NCI-H345 treated with DMSO at 0.1 percent for 48 hours (cell line): ENCODE measurements around the gene ELOVL5.
A peak's percentile ranks its signal among the peaks of the same experiment; 100 is the strongest.
"Not testable (repeated sequence)": the region's sequence is repeated elsewhere in the genome, so short reads cannot be mapped to it uniquely, and the experiment has no call there.

Source experiments
- DNase-seq: peaks from one replicate; lab custom pipeline; 2025; ENCODE audit not compliant: unreplicated experiment; lab: John Stamatoyannopoulos, UW

ELOVL5 gene

GRCh38 chr6:53359843-53360092 lies 11.0 kb upstream of the ELOVL5 start:
- peak; percentile 49 for DNase-seq

DNA sequence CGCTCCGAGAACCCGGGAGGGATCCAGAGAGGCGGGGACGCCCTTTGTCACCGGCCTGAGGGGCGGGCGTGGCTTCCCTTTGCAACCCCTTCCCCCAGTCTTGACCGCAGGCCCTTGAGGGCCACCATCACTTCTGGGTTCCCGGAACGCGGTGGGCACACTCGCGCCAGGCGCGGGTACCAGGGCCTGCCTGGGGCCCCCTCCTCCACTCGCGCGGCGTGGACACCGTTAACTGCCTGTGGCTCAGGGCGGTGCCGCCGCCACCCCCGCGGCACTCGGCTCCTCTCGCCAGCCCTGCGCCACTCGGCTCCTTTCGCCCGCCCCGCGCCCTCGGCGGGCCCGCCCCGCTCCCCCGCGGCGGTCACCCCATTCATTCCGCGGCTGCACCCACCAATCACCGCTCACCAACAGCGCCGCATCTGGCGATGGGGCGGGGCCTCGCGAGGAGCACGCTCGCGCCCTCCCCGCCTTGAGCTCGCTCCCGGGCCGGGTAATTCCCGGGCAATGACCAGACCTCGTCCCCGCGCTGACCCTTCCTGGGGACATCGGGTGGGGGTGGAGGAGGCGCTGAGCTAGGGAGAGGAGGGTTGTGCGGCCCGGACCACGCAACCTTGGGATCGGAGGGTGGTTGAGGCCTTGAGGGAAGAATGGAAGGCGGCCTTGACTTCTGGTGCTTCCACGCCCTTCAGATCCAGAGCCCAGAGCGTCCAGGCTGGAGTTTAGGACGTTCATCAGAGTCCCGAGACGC lies 10.5 kb upstream of the ELOVL5 start:
- DNase-seq = peak; percentile 87

GRCh38 chr6:53358440-53359094 lies 9.8 kb upstream of the ELOVL5 start:
- no peak for DNase-seq

DNA sequence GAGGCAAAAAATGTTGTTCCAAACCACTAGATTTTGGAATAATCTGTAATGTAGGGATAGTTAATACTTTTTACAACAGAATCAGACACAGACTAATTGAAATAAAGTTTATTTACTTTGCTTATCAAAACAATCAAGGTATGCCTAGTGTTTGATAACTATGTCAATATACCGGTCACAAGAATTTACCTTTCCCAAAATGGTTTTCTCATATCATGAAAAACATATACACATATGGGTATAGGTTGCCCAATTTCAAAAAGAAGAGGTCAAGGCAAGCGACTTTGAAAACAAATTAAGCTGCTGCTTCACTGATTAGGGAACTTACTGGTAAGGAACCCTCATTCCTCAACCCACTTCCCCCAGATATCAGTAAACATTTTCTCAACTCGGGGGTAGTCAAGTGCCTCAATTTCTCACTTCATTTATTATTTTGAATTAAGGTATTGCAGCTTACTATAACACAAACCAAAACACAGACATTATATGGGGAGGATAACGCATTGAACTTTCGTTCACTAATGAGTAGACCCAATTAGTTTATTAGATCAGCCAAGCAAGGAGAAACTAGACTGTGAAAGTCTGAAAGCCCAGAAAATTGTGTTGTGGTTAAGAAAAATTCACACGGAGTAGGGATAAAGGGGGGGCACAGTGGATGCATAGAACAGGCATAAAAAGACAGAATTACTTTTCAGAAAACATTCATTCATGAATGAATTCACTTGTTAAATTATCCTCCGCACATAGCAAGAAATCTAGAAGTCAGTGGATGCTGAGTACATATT lies 9.0 kb upstream of the ELOVL5 start:
- DNase-seq = no peak

GRCh38 chr6:53353624-53354023 lies 4.9 kb upstream of the ELOVL5 start:
- no peak for DNase-seq

- no peak for DNase-seq
These were observed 3.6 kb upstream of the ELOVL5 start for GRCh38 chr6:53352360-53352759.

GRCh38 chr6:53349209-53349693 lies 501 bp upstream of the ELOVL5 start:
- no peak for DNase-seq

GRCh38 chr6:53347921-53348370 lies 804 bp downstream of the ELOVL5 start:
- DNase-seq = peak; percentile 32

- peak; percentile 20 for DNase-seq
These were observed 1.4 kb downstream of the ELOVL5 start for GRCh38 chr6:53347250-53347920.

DNA sequence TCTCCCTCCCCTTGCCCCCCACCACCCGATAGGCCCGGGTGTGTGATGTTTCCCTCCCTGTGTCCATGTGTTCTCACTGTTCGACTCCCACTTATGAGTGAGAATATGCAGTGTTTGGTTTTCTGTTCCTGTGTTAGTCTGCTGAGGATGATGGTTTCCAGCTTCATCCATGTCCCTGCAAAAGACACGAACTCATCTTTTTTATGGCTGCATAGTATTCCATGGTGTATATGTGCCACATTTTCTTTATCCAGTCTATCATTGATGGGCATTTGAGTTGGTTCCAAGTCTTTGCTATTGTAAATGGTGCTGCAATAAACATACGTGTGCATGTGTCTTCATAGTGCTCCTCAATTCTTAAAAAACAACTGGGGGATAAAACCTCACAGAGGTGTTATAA lies 2.7 kb downstream of the ELOVL5 start:
- DNase-seq = not testable (repeated sequence)

DNA sequence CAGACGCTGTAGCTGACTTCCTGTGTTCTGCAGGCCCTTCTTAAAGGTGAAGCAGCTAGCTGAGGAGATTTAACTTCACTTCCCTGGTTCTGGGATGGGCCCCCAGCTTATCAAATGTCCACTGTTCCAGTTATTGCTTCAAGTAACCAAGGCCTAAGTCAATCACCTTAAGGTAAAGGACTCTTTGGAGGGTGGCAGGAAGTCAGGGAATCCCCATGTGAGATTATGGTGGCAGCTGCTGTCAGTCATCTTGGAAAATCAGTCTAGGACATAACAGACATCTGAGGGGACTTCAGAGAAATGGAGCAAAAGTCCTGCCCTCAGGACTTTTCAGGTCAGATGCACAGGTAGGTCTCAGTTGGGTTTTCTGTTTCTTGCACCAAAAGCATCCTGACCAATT lies 3.8 kb downstream of the ELOVL5 start:
- no peak for DNase-seq

DNA sequence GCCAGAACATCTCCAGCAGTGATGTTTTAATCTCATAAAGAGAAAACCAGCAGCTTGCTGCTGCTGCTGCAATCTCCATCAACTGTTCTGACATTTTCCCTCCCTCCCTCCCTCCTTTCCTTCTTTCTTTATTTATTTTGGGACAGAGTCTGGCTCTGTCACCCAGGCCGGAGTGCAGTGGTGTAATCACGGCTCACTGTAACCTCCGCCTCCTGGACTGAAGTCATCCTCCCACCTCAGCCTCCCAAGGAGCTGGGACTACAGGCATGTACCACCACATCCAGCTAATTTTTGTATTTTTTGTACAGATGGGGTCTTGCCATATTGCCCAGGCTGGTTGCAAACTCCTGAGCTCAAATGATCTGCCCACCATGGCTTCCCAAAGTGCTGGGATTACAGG lies 5.7 kb downstream of the ELOVL5 start:
- DNase-seq = no peak

DNA sequence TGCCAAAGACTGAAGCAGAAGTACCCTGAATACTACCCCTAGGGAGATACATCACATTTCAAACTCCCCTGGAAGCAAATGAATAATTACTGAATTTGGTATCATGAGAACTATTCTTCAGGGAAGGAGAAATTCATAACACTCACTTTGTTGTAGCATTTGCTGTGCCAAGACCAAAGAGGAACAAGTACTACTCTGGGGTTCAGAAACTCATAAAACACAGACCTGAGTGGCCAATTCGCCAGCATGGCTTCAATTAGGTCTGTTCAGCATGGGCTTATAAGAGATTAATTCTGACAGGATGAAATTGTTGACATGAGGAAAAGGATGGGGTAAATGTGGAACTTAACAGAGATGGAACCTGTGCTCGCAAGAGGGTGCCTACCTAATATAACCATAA lies 6.5 kb downstream of the ELOVL5 start:
- DNase-seq = peak; percentile 38

GRCh38 chr6:53340536-53340935 lies 8.2 kb downstream of the ELOVL5 start:
- no peak for DNase-seq

DNA sequence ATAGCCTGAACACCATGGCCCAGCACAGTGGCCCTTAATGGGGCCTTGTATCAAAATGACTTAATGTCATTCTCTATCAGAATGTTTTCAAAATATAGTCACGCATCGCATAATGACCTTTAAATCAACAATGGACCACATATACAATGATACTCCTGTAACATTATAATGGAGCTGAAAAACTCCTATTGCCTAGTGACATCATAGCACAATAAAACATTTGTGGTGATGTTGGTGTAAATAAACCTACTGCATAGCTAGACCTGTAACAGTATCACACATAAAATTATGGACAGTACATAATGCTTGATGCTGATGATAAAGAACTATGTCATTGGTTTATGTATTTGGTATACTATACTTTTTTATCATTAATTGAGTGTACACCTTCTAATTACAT lies 9.3 kb downstream of the ELOVL5 start:
- no peak for DNase-seq

DNA sequence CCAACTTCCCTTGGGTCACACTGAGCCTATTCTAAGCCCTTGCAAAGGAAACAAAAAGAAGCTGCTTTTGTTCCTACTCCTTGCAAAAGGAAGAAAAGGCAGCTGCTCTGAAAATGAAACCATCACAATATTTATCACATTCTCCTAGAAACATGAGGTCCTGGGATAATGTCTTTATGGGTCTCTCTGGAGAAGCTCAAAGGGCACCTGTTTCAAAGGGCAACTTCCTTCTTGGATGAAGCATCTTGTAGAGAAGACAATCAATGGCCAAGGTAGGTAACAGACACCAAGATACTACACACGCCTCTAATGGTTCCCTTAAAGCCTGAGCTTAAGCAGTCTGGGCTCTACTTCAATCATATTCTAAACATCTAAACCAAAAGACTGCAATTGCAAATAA lies 10.4 kb downstream of the ELOVL5 start:
- no peak for DNase-seq

- no peak for DNase-seq
These were observed 12.7 kb downstream of the ELOVL5 start for GRCh38 chr6:53336070-53336469.

DNA sequence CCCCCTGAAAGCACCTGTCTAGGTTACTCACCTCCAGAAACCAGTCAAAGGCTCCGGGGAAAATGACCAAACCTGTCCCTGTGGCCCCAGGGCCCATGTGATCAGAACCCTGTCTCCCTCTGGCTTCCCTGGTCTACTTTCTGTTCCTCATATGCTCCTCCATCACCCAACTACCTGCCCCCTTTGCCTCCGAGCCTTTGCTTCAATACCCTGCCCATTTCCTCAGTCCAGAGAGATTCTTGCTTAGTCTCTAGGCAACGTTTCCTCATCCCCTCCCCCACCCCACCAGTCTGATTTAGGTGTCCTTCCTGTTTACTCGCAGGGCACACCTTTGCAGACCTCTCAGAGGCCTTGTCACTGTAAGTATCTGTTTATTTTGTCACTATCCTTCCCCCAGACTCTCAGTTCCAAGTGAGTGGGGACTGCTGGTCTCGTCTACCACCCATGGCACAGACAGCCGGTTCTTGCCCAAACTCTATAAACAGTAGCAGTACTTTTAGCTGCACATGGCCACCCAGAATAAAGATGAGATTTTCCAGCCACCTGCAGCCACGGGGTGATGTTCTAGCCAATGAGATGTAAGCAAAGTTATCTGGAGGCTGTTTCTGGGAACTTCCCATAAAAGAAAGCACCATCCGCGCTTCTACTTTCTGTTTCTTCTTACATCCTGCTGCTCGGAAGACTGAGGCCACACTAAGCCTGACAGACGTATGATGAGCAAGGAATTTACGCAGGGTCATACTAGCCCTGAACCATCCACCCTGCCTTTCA lies 13.3 kb downstream of the ELOVL5 start:
- no peak for DNase-seq

DNA sequence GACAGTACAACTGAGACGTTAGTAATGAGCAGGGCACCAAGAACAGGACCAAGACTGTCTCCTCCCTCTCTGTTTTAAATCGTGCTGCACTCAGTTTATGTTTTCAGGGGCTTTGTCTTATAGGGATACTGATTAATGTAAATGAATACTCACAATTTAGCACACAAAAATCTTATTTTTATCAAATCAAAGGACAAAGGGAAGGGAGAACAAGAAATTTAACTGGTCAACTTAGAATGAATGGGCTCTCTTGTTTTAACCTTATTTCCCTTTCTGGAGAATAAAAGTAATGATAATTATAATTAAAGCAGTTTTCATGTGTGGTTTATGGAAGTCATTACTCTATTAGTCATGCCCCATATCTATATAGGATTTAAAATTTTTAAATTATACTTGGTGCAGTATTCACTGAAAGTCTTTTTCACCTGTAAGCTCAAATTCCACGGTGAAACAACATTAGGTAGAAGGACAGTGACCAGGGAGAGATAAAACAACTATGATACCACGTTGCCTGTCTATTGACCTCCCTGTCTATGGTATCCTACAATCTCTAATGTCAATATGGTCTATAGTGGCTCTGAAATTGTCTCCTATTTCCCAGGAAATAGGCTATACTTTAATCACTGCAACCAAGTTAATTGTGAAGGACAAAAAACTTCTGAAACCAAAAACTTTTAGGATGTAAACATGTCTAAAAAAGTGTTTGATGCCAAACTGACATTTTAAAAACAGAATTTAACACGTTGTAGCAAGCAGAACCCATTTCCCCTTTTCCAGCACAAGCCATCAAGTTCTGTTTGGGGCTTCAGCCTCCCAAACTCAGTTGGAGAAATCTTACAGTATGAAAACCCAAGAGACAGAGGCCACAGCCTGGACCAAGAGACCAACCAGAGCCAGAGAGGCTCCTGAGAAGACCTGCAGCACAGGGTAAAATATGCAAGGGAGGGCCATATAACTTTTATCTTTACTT lies 15.0 kb downstream of the ELOVL5 start:
- DNase-seq = no peak

DNA sequence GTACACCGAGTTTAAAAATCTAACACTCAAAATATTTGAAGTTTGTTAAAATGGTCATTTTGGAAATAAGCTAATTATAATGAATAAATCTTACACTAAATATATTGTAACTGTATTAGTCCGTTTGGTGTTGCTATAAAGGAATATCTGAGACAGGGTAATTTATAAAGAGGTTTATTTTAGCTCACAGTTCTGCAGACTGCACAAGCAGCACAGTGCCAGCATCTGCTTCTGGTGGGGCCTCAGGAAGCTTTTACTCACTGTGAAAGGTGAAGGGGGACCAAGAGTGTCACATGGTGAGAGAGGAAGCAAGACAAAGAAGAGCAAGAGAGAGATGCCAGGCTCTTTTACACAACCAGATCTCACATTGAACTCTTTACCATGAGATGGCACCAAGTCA lies 17.1 kb downstream of the ELOVL5 start:
- DNase-seq = no peak
